ENCODE data around the gene RAB36.

Gene RAB36

DNA sequence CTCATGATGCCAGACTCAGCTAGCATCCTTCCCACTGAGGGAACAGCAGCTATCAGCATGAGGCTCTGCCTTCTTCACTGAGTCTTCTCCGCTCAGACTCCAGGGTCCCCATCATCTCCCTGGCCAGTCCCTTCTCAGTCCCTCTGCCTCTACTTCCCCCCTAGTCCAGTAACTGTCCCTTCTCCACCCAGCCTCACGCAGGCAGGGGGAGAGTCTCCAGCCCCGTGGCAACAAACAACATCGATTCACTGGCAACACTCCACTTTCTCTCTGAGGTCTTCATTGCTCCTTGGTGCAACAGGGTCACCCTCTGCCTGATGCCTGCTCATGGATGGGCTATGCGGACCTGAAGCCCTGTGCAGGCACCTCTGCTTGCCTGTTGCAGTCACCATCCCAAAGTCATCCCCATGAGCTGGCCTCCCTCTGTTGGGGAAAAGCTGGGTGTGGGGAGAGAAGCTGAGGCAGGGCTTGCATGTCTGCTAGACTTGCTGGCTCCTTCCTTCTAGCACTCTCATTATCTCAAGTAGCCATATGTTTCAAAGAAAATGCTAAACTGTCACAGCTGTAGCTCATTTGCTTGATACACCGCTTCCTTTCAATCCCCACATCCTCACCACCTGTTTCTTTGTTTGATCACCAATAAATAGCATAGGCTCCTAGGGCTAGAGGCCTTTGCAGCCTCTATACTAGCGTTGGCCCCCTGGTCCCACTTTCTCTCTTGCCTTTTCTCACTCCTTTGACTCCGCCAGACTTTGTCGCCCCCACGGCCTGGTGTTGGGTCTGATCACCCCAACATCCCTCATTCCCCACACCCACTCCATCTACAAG is 30.8 kb downstream of the RAB36 start:
- DNase-seq (ENCODE audit: low read depth) = no peak
- H3K4me3 ChIP-seq (ENCODE audit: low read depth, low read length) = no peak overlapping the region
- in situ Hi-C loops (cut with HindIII; ENCODE audit: low sequenced_read_pairs) = no loop called here
- TF ChIP-seq, protein P1, sequence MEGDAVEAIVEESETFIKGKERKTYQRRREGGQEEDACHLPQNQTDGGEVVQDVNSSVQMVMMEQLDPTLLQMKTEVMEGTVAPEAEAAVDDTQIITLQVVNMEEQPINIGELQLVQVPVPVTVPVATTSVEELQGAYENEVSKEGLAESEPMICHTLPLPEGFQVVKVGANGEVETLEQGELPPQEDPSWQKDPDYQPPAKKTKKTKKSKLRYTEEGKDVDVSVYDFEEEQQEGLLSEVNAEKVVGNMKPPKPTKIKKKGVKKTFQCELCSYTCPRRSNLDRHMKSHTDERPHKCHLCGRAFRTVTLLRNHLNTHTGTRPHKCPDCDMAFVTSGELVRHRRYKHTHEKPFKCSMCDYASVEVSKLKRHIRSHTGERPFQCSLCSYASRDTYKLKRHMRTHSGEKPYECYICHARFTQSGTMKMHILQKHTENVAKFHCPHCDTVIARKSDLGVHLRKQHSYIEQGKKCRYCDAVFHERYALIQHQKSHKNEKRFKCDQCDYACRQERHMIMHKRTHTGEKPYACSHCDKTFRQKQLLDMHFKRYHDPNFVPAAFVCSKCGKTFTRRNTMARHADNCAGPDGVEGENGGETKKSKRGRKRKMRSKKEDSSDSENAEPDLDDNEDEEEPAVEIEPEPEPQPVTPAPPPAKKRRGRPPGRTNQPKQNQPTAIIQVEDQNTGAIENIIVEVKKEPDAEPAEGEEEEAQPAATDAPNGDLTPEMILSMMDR (IDR thresholded peaks at IDR 0.05; ENCODE audit: low read depth, low read length, missing control alignments) = no peak

- no peak overlapping the region for H3K4me3 ChIP-seq (ENCODE audit: low read depth, low read length)
- DNase-seq (ENCODE audit: low read depth) = no peak
- in situ Hi-C loops (cut with HindIII; ENCODE audit: low sequenced_read_pairs) = no loop called here
- TF ChIP-seq, protein P1 (IDR thresholded peaks at IDR 0.05; ENCODE audit: low read depth, low read length, missing control alignments) = no peak
These were observed 31.4 kb downstream of the RAB36 start for GRCh38 chr22:23176645-23177027.

DNA sequence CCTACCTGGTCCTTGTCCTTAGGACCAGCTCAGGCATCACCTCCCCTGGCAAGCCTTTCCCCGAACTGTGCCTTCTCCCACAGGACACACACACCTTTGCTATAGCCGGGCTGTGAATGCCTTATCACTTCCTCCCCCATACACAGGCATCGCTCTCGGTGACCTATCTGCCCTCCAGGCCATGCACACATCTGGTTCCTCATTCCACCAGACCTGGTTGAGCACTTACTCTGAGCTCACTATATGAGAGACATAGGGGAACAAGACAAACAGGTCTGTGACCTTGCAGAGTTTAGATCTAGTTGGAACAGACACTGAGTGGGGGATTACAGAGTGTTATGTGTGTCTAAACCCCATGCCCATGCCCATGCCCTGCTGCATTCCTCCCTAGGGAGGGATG is 31.9 kb downstream of the RAB36 start:
- DNase-seq (ENCODE audit: low read depth) = no peak
- in situ Hi-C loops (cut with HindIII; ENCODE audit: low sequenced_read_pairs) = no loop called here
- TF ChIP-seq, protein P1 (IDR thresholded peaks at IDR 0.05; ENCODE audit: low read depth, low read length, missing control alignments) = no peak
- H3K4me3 ChIP-seq (ENCODE audit: low read depth, low read length) = no peak overlapping the region

GRCh38 chr22:23178512-23179254 is 33.4 kb downstream of the RAB36 start:
- no peak overlapping the region for H3K4me3 ChIP-seq (ENCODE audit: low read depth, low read length)
- in situ Hi-C loops (cut with HindIII; ENCODE audit: low sequenced_read_pairs) = no loop called here
- TF ChIP-seq, protein P1 (IDR thresholded peaks at IDR 0.05; ENCODE audit: low read depth, low read length, missing control alignments) = peak; percentile 98
- peak; percentile 34 for DNase-seq (ENCODE audit: low read depth)

GRCh38 chr22:23179381-23180299 is 34.4 kb downstream of the RAB36 start:
- no peak for DNase-seq (ENCODE audit: low read depth)
- TF ChIP-seq, protein P1 (IDR thresholded peaks at IDR 0.05; ENCODE audit: low read depth, low read length, missing control alignments) = no peak

GRCh38 chr22:23180301-23180892 is 35.1 kb downstream of the RAB36 start, which contains the start of gene BCR:
BCR (plus strand) TSS chr22:23180509; CDS start chr22:23180961, 452 bp downstream.
- TF ChIP-seq, protein P1 (IDR thresholded peaks at IDR 0.05; ENCODE audit: low read depth, low read length, missing control alignments) = no peak
- DNase-seq (ENCODE audit: low read depth) = no peak
- peak within 1 kb of the TSS; percentile 52 for H3K4me3 ChIP-seq (ENCODE audit: low read depth, low read length)
- in situ Hi-C loops (cut with HindIII; ENCODE audit: low sequenced_read_pairs) = no loop called here

More at GRCh38 chr22:23179381-23180299, 34.4 kb downstream of the RAB36 start:
- peak overlapping the region; percentile 52 for H3K4me3 ChIP-seq (ENCODE audit: low read depth, low read length)
- in situ Hi-C loops (cut with HindIII; ENCODE audit: low sequenced_read_pairs) = no loop called here
